Fibroblast of lung (primary cell): ENCODE results near the gene GATC.

Experiments used
- CTCF ChIP-seq, 2 donors: IDR thresholded peaks in 1 of 2; conservative IDR thresholded peaks in 1 of 2; 1 replicate in 1 of 2; 2 replicates in 1 of 2; pipeline ENCODE4 v1.5.1; 2011 to 2012; ENCODE audit warnings: low read length in 2 of 2, control low read depth in 1 of 2, inconsistent platforms in 1 of 2, low read depth in 1 of 2, mild to moderate bottlenecking in 1 of 2
- EZH2 ChIP-seq: IDR thresholded peaks from 2 replicates; pipeline ENCODE4 v1.5.1; 2012; ENCODE audit warnings: low read length, control low read depth, mild to moderate bottlenecking; ENCODE audit errors: missing control alignments

- TF ChIP-seq CTCF (conservative IDR thresholded peaks at IDR 0.05 in 1 of 2, IDR thresholded peaks at IDR 0.05 in 1 of 2; ENCODE audit: low read depth in 1 of 2, low read length in 2 of 2) (no peak), EZH2 (no peak)
Observed at GRCh38 chr12:120438495-120439198, 7.6 kb upstream of the GATC start.
